HL-60 (cell line): ENCODE results near the gene GID8.

Source experiments
- DNase-seq, 2 experiments: peaks; one replicate each; pipeline ENCODE4 v3.0.0-alpha.2; 2010 to 2020; ENCODE audit warnings: low read depth in 1 of 2, low spot score in 1 of 2
- H3K27ac ChIP-seq: fragments of 250-450 bp; sonication (Bioruptor Pico); replicated peaks from 2 replicates; pipeline ENCODE4 v1.5.1; 2020; ENCODE audit warnings: mild to moderate bottlenecking, moderate library complexity
- H3K27me3 ChIP-seq: fragments of 250-450 bp; sonication (Bioruptor Pico); 2 replicates; pipeline ENCODE4 v1.5.1; 2021; ENCODE audit warnings: mild to moderate bottlenecking, moderate library complexity; ENCODE audit not compliant: insufficient read depth, poor library complexity, severe bottlenecking
- H3K4me3 ChIP-seq: replicated peaks from 2 replicates; pipeline ENCODE4 v1.5.1; 2011; ENCODE audit warnings: mild to moderate bottlenecking, control low read depth, low read length; ENCODE audit not compliant: insufficient read depth
- GABPA ChIP-seq: IDR thresholded peaks from 2 replicates; pipeline ENCODE4 v1.6.1; 2012; ENCODE audit warnings: low read depth
- POLR2AphosphoS5 ChIP-seq: IDR thresholded peaks from 2 replicates; pipeline ENCODE4 v1.6.1; 2012; ENCODE audit warnings: low read depth
- SPI1 ChIP-seq: IDR thresholded peaks from 2 replicates; pipeline ENCODE4 v1.6.1; 2012; ENCODE audit warnings: low read depth, mild to moderate bottlenecking, borderline replicate concordance
- TF ChIP-seq, protein P1 (sequence below): IDR thresholded peaks from one replicate; pipeline ENCODE4 v1.5.1; 2011; ENCODE audit warnings: low read length, control low read depth, inconsistent platforms; ENCODE audit not compliant: insufficient read depth
- TF ChIP-seq, protein P2 (sequence below): IDR thresholded peaks from 2 replicates; pipeline ENCODE4 v1.6.1; 2012; ENCODE audit warnings: low read depth; ENCODE audit not compliant: insufficient replicate concordance

The GID8 gene

DNA sequence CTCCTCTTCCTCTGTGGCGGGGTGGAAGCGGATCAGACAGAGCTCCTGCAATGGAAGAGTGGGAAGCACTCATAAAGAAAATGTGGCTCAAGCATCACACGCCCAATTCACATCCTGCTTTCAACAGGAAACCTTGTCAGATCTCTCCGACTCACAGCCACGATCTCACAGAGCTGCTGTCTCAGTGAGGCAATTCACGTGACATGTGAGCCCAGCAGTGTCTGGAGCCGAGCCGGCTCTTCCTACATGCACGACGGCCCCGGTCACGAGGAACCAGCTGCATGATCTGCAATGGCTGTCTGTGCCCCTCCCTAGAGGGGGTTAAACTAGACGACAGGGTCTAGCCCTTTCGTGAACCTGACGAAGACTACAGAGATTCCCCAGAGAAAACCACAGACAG lies 46.8 kb upstream of the GID8 start:
- DNase-seq: no peak
- H3K27me3 ChIP-seq: no peaks in the 10 kb centered on the region
- TF ChIP-seq POLR2AphosphoS5: no peak
- TF ChIP-seq, protein P1, sequence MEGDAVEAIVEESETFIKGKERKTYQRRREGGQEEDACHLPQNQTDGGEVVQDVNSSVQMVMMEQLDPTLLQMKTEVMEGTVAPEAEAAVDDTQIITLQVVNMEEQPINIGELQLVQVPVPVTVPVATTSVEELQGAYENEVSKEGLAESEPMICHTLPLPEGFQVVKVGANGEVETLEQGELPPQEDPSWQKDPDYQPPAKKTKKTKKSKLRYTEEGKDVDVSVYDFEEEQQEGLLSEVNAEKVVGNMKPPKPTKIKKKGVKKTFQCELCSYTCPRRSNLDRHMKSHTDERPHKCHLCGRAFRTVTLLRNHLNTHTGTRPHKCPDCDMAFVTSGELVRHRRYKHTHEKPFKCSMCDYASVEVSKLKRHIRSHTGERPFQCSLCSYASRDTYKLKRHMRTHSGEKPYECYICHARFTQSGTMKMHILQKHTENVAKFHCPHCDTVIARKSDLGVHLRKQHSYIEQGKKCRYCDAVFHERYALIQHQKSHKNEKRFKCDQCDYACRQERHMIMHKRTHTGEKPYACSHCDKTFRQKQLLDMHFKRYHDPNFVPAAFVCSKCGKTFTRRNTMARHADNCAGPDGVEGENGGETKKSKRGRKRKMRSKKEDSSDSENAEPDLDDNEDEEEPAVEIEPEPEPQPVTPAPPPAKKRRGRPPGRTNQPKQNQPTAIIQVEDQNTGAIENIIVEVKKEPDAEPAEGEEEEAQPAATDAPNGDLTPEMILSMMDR: no peak
- TF ChIP-seq SPI1: no peak
- TF ChIP-seq, protein P2, sequence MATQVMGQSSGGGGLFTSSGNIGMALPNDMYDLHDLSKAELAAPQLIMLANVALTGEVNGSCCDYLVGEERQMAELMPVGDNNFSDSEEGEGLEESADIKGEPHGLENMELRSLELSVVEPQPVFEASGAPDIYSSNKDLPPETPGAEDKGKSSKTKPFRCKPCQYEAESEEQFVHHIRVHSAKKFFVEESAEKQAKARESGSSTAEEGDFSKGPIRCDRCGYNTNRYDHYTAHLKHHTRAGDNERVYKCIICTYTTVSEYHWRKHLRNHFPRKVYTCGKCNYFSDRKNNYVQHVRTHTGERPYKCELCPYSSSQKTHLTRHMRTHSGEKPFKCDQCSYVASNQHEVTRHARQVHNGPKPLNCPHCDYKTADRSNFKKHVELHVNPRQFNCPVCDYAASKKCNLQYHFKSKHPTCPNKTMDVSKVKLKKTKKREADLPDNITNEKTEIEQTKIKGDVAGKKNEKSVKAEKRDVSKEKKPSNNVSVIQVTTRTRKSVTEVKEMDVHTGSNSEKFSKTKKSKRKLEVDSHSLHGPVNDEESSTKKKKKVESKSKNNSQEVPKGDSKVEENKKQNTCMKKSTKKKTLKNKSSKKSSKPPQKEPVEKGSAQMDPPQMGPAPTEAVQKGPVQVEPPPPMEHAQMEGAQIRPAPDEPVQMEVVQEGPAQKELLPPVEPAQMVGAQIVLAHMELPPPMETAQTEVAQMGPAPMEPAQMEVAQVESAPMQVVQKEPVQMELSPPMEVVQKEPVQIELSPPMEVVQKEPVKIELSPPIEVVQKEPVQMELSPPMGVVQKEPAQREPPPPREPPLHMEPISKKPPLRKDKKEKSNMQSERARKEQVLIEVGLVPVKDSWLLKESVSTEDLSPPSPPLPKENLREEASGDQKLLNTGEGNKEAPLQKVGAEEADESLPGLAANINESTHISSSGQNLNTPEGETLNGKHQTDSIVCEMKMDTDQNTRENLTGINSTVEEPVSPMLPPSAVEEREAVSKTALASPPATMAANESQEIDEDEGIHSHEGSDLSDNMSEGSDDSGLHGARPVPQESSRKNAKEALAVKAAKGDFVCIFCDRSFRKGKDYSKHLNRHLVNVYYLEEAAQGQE: no peak
- TF ChIP-seq GABPA: no peak
- no peak overlapping the region for H3K4me3 ChIP-seq
- no peak overlapping the region for H3K27ac ChIP-seq

DNA sequence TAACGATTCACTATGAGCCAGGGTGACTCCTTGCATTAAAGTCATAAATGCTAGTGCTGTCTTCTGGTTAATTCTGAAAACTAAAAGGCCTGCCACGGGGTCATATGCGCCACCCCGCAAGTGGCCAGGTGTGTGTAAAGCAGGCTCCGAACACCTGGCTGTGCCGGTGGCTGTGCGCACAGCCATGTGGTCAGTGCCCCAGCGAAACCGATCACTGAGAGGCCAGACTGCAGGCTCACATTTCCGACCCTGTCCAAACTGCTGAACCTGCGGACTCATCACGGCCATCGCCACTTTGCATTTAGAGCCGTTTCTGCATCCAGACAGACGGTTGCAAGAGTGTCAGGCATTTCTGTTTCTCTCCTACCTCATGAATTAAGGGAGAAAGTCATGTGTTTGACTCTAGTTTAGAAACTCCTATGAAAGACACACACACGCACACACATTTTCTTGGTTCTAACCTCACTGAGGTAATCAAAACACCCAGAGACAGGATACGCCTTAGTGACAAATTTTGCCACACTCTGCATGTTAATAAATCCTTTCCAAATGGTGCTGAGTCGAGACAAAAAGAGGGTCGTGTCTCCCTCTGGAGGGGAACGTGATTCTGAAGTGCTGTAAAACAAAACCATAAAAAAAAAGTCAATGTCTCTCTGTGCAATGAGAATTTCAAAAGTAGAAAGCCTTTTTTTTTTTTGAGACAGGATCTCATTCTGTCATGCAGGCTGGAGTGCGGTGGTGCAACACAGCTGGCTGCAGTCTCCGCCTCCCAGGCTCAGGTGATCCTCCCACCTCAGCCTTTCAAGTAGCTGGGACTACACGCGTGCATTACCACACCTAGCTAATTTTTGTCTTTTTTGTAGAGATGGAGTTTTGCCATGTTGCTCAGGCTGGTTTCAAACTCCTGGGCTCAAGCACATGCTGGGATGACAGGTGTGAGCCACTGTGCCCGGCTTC lies 45.3 kb upstream of the GID8 start:
- DNase-seq: no peak
- TF ChIP-seq GABPA (no peak), SPI1 (no peak), POLR2AphosphoS5 (no peak)
- TF ChIP-seq, protein P2: no peak
- TF ChIP-seq, protein P1: no peak
- no peaks in the 10 kb centered on the region for H3K27me3 ChIP-seq
- no peak overlapping the region for H3K4me3 ChIP-seq
- H3K27ac ChIP-seq: no peak overlapping the region

DNA sequence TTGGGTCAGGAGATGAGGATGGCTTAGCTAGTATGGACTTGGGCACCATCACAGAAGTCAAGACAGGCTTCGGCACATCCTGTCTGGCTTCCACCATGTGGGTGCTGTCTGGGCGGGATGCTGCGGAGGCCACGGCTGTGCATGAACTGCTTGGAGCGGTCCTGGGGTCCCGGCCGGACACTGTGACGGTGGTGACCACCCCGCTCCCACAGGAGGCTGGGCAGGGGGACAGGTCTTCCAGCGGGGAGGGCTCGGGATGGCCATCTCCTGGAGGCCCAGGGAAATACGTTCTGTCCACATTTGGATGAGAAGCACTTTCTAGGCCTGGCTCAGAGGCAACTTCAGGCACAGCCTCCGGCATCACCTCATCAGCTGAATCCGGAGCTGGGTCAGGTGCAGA lies 44.2 kb upstream of the GID8 start:
- TF ChIP-seq, protein P2: no peak
- TF ChIP-seq SPI1 (no peak), POLR2AphosphoS5 (no peak), GABPA (no peak)
- TF ChIP-seq, protein P1: no peak
- DNase-seq: no peak
- no peak overlapping the region for H3K4me3 ChIP-seq
- no peak overlapping the region for H3K27ac ChIP-seq
- H3K27me3 ChIP-seq: no peaks in the 10 kb centered on the region
